GM12874 (cell line): ENCODE measurements around the gene COMTD1.

Source experiments
- CTCF ChIP-seq: IDR thresholded peaks from 2 replicates; pipeline ENCODE4 v1.5.1; 2011; ENCODE audit warnings: low read depth, mild to moderate bottlenecking, control low read depth, low read length, moderate library complexity; ENCODE audit not compliant: insufficient read depth

Gene COMTD1

GRCh38 chr10:75203724-75204123 lies 32.0 kb downstream of the COMTD1 start:
- no peak for TF ChIP-seq CTCF

GRCh38 chr10:75202321-75203045 lies 33.3 kb downstream of the COMTD1 start:
- no peak for TF ChIP-seq CTCF

DNA sequence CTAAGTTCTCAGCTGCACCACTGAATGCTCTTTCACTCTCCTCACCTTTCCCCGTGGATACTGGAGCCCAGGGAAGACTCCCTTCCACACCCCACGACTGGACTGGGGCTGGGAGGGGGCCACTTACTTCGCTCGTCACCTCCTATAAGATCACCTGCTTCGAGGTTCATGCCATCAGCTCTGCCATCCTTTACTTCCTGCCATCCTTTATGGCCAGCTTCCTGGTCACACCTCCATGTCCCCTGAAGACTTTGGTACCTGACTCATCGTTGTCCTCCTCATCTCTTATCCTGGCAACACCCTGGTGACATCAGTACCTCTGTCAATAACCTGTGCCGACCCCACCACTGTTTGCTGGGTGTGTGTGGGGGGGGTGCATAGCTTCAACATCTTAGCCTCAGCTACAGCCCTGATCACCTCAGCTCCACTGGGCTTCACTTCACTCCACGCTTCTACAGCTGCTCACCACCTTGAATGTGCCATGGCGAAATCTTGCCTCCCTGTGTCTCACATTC lies 33.9 kb downstream of the COMTD1 start:
- no peak for TF ChIP-seq CTCF

DNA sequence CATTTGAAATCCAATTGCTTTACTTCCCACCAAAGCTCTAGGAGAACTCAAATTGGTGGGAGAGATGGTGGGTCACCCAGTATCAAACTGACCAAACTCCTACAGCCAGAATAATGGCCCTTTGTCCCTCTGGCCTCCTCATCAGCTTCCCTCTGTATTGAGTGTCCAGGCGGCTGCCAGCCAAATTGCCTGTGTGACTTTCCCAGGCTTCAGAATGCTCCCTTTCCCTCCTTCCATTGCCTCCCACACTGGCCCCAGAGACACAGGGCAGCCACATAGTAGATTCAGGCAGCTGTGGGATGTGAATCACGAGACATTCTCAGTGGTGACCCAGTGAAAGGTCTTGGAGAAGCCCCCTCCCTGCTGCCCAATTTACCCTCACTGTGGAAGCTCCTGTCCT lies 37.9 kb downstream of the COMTD1 start:
- no peak for TF ChIP-seq CTCF

GRCh38 chr10:75197066-75197465 lies 38.7 kb downstream of the COMTD1 start:
- no peak for TF ChIP-seq CTCF

GRCh38 chr10:75195035-75195763 lies 40.6 kb downstream of the COMTD1 start:
- TF ChIP-seq CTCF = no peak

- TF ChIP-seq CTCF = no peak
Measured at GRCh38 chr10:75191821-75192568, 43.8 kb downstream of the COMTD1 start.
